ENCODE data around the gene BRAP.

DNA sequence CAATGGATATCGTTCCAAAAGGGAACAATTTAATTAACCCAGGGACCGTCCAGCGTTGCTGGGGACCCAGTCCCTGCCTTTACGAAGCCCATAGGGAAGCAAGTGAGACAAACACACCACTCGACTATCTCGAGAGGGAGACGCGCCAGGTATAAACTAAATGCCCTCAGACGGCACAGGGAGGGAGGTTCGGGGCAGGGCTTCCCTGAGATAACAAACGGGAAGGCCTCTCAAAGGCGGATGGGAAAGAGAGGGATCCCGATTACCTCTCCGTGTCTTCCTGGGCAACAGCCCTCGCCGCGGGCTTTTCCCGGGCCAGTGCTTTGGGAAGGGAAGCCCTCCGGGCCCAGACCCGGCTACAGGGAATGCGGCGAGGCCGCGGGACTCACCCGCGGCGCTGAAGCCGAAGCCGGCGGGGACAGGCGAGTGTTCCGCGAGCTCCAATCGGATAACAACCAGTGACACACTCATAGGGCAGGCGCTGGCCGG lies 390 bp downstream of the BRAP start:
- TF ChIP-seq, protein P1, sequence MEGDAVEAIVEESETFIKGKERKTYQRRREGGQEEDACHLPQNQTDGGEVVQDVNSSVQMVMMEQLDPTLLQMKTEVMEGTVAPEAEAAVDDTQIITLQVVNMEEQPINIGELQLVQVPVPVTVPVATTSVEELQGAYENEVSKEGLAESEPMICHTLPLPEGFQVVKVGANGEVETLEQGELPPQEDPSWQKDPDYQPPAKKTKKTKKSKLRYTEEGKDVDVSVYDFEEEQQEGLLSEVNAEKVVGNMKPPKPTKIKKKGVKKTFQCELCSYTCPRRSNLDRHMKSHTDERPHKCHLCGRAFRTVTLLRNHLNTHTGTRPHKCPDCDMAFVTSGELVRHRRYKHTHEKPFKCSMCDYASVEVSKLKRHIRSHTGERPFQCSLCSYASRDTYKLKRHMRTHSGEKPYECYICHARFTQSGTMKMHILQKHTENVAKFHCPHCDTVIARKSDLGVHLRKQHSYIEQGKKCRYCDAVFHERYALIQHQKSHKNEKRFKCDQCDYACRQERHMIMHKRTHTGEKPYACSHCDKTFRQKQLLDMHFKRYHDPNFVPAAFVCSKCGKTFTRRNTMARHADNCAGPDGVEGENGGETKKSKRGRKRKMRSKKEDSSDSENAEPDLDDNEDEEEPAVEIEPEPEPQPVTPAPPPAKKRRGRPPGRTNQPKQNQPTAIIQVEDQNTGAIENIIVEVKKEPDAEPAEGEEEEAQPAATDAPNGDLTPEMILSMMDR (IDR thresholded peaks at IDR 0.05; ENCODE audit: low read length) = no peak
- no peak for TF ChIP-seq EZH2 (IDR thresholded peaks at IDR 0.05; ENCODE audit: borderline replicate concordance, low read length)
